A549 treated with AZD9567 at 1 μM for 4 hours (cell line): ENCODE data around the gene NPIPB8. TPM values are rescaled to one million over a fixed set of nuclear protein-coding genes. Genes with fewer than 3 reads are reported as not detected.

Experiments used
- total RNA-seq: library from RNA; stranded (reverse); fragments of 200-300 nt; extraction: Qiagen RNA extraction; gene quantifications from 5 replicates; pipeline ENCODE4 v1.2.3, GENCODE V29; 2022; ENCODE audit not compliant: insufficient read depth

Gene NPIPB8
- 0.22 to 0.62 TPM (median 0.23 TPM) in 3 of 5 replicates, not detected in the others for total RNA-seq

DNA sequence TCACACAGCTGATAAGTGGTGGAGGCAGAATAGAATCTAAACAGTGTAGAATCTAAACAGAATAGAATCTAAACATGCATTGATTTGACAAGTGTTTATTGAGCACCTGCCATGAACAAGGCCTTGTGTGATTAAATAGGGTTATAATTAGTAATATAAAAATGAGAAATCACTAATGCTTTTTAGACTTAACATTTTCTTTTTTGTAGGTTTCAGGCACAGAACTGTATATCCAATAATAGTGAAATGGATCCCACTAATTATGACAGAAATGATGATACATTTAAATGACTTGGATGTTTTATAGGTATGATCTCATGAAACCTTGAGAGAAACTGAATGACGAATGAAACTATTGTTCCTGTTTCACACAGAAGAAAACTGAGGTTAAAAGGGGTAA, at the start of gene NPIPB8:
Gene NPIPB8, plus strand, starts transcription at position 301 of the 400 bp plus-strand sequence. CDS start 296 bp downstream, outside the sequence.

DNA sequence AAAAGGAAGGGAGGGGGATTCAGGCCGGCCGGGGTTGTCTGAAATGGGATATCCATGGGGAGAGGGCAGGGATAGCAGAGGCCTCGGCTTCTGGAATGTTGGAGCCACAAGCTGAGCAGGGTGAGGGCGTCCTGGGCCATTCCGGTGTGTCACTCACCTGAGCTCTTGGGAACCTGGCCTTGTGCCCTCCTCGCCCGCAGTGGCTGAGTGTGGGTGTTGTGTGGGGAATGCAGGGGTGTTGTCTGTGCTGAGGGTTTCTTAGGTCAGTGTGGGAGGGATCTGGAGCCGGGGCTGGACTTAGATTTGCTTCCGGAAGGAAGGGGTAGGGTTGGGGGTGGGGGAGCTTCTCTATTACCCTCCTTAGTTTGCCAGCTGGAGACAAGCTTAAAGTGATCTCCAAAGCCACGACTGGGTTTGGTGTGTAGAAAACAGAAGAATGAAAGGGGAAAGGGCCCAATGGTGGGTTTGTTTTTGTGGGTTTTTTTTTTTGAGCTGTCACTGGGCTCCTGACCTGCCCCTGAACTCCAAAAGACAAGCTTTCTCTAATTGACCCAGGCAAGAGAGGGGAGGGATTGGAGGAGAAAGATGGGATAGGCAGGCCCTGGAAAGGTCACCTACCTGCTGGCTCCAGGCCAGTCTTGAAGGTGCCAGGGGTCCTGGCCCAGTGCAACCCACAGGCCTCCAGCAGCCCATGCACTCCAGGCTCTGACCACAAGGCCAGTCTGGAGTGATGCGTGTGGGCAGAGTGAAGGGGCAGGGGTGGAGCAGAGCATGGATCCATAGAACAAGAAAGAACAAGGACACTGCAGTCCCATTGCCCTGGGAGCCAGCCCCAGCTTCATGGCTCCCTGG, 40.8 kb upstream of the NPIPB8 start, which contains the start of gene SULT1A2:
Gene SULT1A2, minus strand, starts transcription at position 211 of the 852 bp plus-strand sequence. CDS start 1,120 bp downstream, outside the sequence.

DNA sequence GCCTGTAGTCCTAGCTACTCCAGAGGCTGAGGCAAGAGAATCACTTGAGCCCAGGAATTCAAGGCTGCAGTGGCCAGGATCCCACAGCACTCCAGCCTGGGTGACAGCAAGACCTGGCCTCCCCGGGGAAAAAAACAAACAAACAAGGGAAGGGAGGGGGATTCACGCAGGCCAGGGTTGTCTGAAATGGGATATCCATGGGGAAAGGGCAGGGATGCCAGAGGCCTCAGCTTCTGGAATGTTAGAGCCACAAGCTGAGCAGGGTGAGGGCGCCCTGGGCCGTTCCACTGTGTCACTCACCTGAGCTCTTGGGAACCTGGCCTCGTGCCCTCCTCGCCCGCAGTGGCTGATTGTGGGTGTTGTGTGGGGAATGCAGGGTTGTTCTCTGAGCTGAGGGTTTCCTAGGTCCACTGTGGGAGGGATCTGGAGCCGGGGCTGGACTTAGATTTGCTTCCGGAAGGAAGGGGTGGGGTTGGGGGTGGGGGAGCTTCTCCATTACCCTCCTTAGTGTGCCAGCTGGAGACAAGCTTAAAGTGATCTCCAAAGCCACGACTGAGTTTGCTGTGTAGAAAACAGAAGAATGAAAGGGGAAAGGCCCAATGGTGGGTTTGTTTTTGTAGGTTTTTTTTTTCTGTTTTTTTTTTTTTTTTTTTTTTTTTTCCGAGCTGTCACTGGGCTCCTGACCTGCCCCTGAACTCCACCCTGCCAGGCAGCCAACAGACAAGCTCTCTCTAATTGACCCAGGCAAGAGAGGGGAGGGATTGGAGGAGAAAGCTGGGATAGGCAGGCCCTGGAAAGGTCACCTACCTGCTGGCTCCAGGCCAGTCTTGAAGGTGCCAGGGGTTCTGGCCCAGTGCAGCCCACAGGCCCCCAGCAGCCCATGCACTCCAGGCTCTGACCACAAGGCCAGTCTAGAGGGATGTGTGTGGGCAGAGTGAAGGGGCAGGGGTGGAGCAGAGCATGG, 28.0 kb upstream of the NPIPB8 start, which contains the start of gene SULT1A1:
Gene SULT1A1, minus strand, starts transcription at position 414 of the 964 bp plus-strand sequence. CDS start 1,189 bp downstream, outside the sequence.

Other genes with a start within 250 kb of the NPIPB8 start
- gene EIF3CL, start 234.2 kb upstream of the NPIPB8 start, total RNA-seq, result 64.9 to 114 TPM (median 75.9 TPM) in 5 replicates
- gene NPIPB7, start 165.7 kb upstream of the NPIPB8 start, total RNA-seq, result 0.10 to 0.30 TPM (median 0.18 TPM) in 4 of 5 replicates, not detected in the other
- 24.9 to 35.6 TPM (median 29.4 TPM) in 5 replicates for gene CLN3, start 146.0 kb upstream of the NPIPB8 start, total RNA-seq
- gene APOBR, start 143.4 kb upstream of the NPIPB8 start, total RNA-seq, result 0.03 to 0.06 TPM (median 0.04 TPM) in 4 of 5 replicates, not detected in the other
- not detected in 5 replicates for gene IL27, start 131.2 kb upstream of the NPIPB8 start, total RNA-seq
- gene NUPR1, start 99.1 kb upstream of the NPIPB8 start, total RNA-seq, result 12.2 to 19.1 TPM (median 15.2 TPM) in 5 replicates
- 22.9 to 31.6 TPM (median 23.9 TPM) in 5 replicates for gene SGF29, start 84.1 kb upstream of the NPIPB8 start, total RNA-seq
- gene SULT1A2, start 41.0 kb upstream of the NPIPB8 start, total RNA-seq, result 0.10 TPM in 1 of 5 replicates, not detected in the others
- 3.3 to 6.4 TPM (median 5.0 TPM) in 5 replicates for gene SULT1A1, start 28.0 kb upstream of the NPIPB8 start, total RNA-seq
- gene EIF3C, start 73.4 kb downstream of the NPIPB8 start, total RNA-seq, result 180 to 372 TPM (median 323 TPM) in 5 replicates
- 1.6 to 2.2 TPM (median 1.9 TPM) in 5 replicates for gene NPIPB9, start 113.7 kb downstream of the NPIPB8 start, total RNA-seq
- gene ATXN2L, start 184.9 kb downstream of the NPIPB8 start, total RNA-seq, result 72.6 to 125 TPM (median 118 TPM) in 5 replicates
- 213 to 311 TPM (median 295 TPM) in 5 replicates for gene TUFM, start 208.3 kb downstream of the NPIPB8 start, total RNA-seq
- 15.5 to 30.0 TPM (median 28.9 TPM) in 5 replicates for gene SH2B1, start 225.8 kb downstream of the NPIPB8 start, total RNA-seq
- gene ATP2A1, start 240.4 kb downstream of the NPIPB8 start, total RNA-seq, result 1.4 to 3.5 TPM (median 2.8 TPM) in 5 replicates